HepG2 (cell line): ENCODE measurements around the gene SCN8A. TPM values are rescaled to one million over a fixed set of nuclear protein-coding genes. Genes with fewer than 3 reads are reported as not detected.

Source experiments
- ATAC-seq: fragments of 200-7000 bp; cut with Tn5 transposase; 3 replicates; pipeline ENCODE4 v1.9.1; 2020; ENCODE audit warnings: mild to moderate bottlenecking, moderate library complexity
- BruUV-seq: library from RNA; stranded (reverse); fragments of 400-500 nt; replicated peaks from 2 replicates; lab custom pipeline; 2021; lab: Mats Ljungman, UMichigan
- CTCF ChIA-PET: fragments of 300-600 bp; formaldehyde crosslinking; extraction: SDS; loops from one replicate; lab custom pipeline; 2021; ENCODE audit warnings: low total read pairs, inconsistent platforms, low intra/inter-chr PET ratio; lab: Yijun Ruan, JAX
- POLR2A ChIA-PET: fragments of 350-600 bp; sonication (Branson Sonifier 250); formaldehyde crosslinking; loops from one replicate; lab custom pipeline; 2020; ENCODE audit warnings: antibody characterized with exemption, inconsistent platforms; lab: Yijun Ruan, JAX
- DNase-seq: peaks from one replicate; pipeline ENCODE4 v3.0.0-alpha.2; 2015; ENCODE audit warnings: low spot score
- FAIRE-seq: peaks from 3 replicates; lab custom pipeline; 2011; peaks lifted over from hg19 to GRCh38; lab: Jason Lieb, UNC
- H2AFZ ChIP-seq: one replicate; pipeline ENCODE4 v1.6.1; 2011; ENCODE audit warnings: low read length, inconsistent platforms
- H3K27ac ChIP-seq: fragments of 300-600 bp; 3 replicates; pipeline ENCODE4 v1.8.0; 2011; ENCODE audit warnings: mixed run types, mild to moderate bottlenecking, mixed read lengths, low read length, inconsistent platforms; ENCODE audit not compliant: insufficient read depth; ENCODE audit errors: extremely low read length
- H3K27me3 ChIP-seq, 2 experiments: fragments of 200-600 bp in 1 of 2; 2 replicates in 1 of 2; 3 replicates in 1 of 2; pipeline versions ENCODE4 v1.6.0 to v1.8.0; 2011; ENCODE audit warnings: low read length in 2 of 2, mild to moderate bottlenecking in 2 of 2, moderate library complexity in 2 of 2, inconsistent platforms in 1 of 2; ENCODE audit not compliant: insufficient read depth in 2 of 2, control insufficient read depth in 1 of 2
- H3K36me3 ChIP-seq, 2 experiments: fragments of 200-600 bp in 1 of 2; replicated peaks in 1 of 2; 2 replicates in 1 of 2; 3 replicates in 1 of 2; pipeline versions ENCODE4 v1.5.1 to v1.8.0; 2011; ENCODE audit warnings: low read length in 2 of 2, inconsistent platforms in 1 of 2; ENCODE audit not compliant: insufficient read depth in 2 of 2, control insufficient read depth in 1 of 2
- H3K4me1 ChIP-seq: 2 replicates; pipeline ENCODE4 v1.5.1; 2012; ENCODE audit warnings: low read length, inconsistent platforms; ENCODE audit not compliant: insufficient read depth
- H3K4me2 ChIP-seq: 2 replicates; pipeline ENCODE4 v1.6.0; 2011; ENCODE audit warnings: low read depth, low read length, inconsistent platforms
- H3K4me3 ChIP-seq, 3 experiments: fragments of 200-600 bp in 1 of 3; sonication (generic), shearing (Covaris generic) in 1 of 3; replicated peaks in 1 of 3; 2 replicates each; pipeline ENCODE4 v1.5.1; 2011 to 2016; ENCODE audit warnings: low read length in 3 of 3, inconsistent platforms in 2 of 3, low read depth in 2 of 3, mild to moderate bottlenecking in 2 of 3, control low read depth in 1 of 3, mixed read lengths in 1 of 3; ENCODE audit not compliant: insufficient read depth in 1 of 3
- H3K79me2 ChIP-seq: one replicate; pipeline ENCODE4 v1.6.1; 2011; ENCODE audit warnings: low read length, inconsistent platforms; ENCODE audit not compliant: insufficient read depth
- H3K9ac ChIP-seq: 2 replicates; pipeline ENCODE4 v1.6.0; 2011; ENCODE audit warnings: mild to moderate bottlenecking, low read depth, low read length, inconsistent platforms; ENCODE audit not compliant: insufficient read depth
- H3K9me3 ChIP-seq: 2 replicates; pipeline ENCODE4 v1.5.1; 2012; ENCODE audit warnings: mild to moderate bottlenecking, low read length
- H4K20me1 ChIP-seq: 2 replicates; pipeline ENCODE4 v1.6.0; 2011; ENCODE audit warnings: inconsistent platforms, mild to moderate bottlenecking, low read length, moderate library complexity; ENCODE audit not compliant: insufficient read depth
- BCL6 ChIP-seq: IDR thresholded peaks from 2 replicates; pipeline ENCODE4 v1.6.1; 2016; ENCODE audit warnings: missing genetic modification reagents, missing compliant biosample characterization
- EZH2 ChIP-seq: conservative IDR thresholded peaks from 2 replicates; pipeline ENCODE4 v1.6.1; 2012; ENCODE audit warnings: mild to moderate bottlenecking, low read depth, low read length, moderate library complexity
- FUBP1 ChIP-seq: sonication (generic); formaldehyde crosslinking; IDR thresholded peaks from 2 replicates; pipeline ENCODE4 v1.5.1; 2020; ENCODE audit warnings: missing genetic modification reagents, mild to moderate bottlenecking, borderline replicate concordance
- HIVEP1 ChIP-seq: sonication (generic); formaldehyde crosslinking; IDR thresholded peaks from 2 replicates; pipeline ENCODE4 v1.4.0; 2020; ENCODE audit warnings: mild to moderate bottlenecking, missing genetic modification reagents
- KAT7 ChIP-seq: IDR thresholded peaks from 2 replicates; pipeline ENCODE4 v1.6.1; 2018; ENCODE audit warnings: borderline replicate concordance, missing compliant biosample characterization
- MAFF ChIP-seq: IDR thresholded peaks from 2 replicates; pipeline ENCODE4 v1.6.1; 2011; ENCODE audit warnings: low read depth, low read length, improper control_type of control experiment
- MYNN ChIP-seq: sonication (generic); formaldehyde crosslinking; IDR thresholded peaks from 2 replicates; pipeline ENCODE4 v1.4.0; 2020; ENCODE audit warnings: mild to moderate bottlenecking, low read depth, missing genetic modification reagents
- RFX1 ChIP-seq: fragments of 450-650 bp; IDR thresholded peaks from 2 replicates; pipeline ENCODE4 v1.6.1; 2017
- TCF7 ChIP-seq: sonication (generic); IDR thresholded peaks from 2 replicates; pipeline ENCODE4 v1.6.1; 2016; ENCODE audit warnings: antibody characterized with exemption, low read depth
- TEAD2 ChIP-seq: sonication (generic); formaldehyde crosslinking; IDR thresholded peaks from 2 replicates; pipeline ENCODE4 v1.9.0; 2021; ENCODE audit warnings: missing genetic modification reagents
- ZFX ChIP-seq: sonication (generic); formaldehyde crosslinking; IDR thresholded peaks from 2 replicates; pipeline ENCODE4 v1.4.0; 2020; ENCODE audit warnings: mild to moderate bottlenecking, low read depth, missing genetic modification reagents, moderate library complexity
- ZNF513 ChIP-seq: sonication (generic); formaldehyde crosslinking; conservative IDR thresholded peaks from 2 replicates; pipeline ENCODE4 v1.5.0; 2020; ENCODE audit warnings: missing genetic modification reagents
- ZNF781 ChIP-seq: sonication (generic); formaldehyde crosslinking; IDR thresholded peaks from 2 replicates; pipeline ENCODE4 v1.5.1; 2020; ENCODE audit warnings: borderline replicate concordance, mild to moderate bottlenecking, missing genetic modification reagents; ENCODE audit errors: not compliant biosample characterization
- WGBS: methylation state at CpG from one replicate; pipeline ENCODE4 v1.1.6; 2017; ENCODE audit warnings: low lambda C conversion rate; 5-methylcytosine and 5-hydroxymethylcytosine counted together
- in situ Hi-C: cut with HindIII; loops from 2 replicates; pipeline ENCODE4 v1.10.0; 2017; ENCODE audit warnings: low pct_unique_long_range_greater_than_20kb; ENCODE audit not compliant: extremely low pct_ligation_motif_present
- intact Hi-C: fragments of 100-400 bp; cut with micrococcal nuclease; formaldehyde crosslinking; loops from one replicate; pipeline ENCODE4 v1.10.0; 2022; ENCODE audit not compliant: unreplicated experiment
- polyA plus RNA-seq, 8 experiments: library from polyadenylated mRNA; depleted of rRNA in 3 of 8; stranded (reverse) in 7 of 8; unstranded in 1 of 8; fragments of >200 nt; fragmentation: Illumina TruSeq in 4 of 8; extraction: Trizol in 4 of 8; gene quantifications; 2 replicates each; pipeline versions ENCODE4 v1.2.1 to v1.2.3, GENCODE V29; 2011 to 2016; ENCODE audit warnings: low read depth in 4 of 8, missing spikeins in 1 of 8, mixed read lengths in 1 of 8; ENCODE audit not compliant: insufficient read depth in 1 of 8
- total RNA-seq, 5 experiments: library from RNA; depleted of rRNA; stranded (reverse); fragments of >200 nt; fragmentation: Illumina TruSeq; extraction: Trizol; gene quantifications; 2 replicates each; pipeline ENCODE4 v1.2.3, GENCODE V29; 2016; ENCODE audit warnings: low read depth in 1 of 5
- TF ChIP-seq, protein P1 (sequence below): sonication (generic); formaldehyde crosslinking; IDR thresholded peaks from 2 replicates; pipeline ENCODE4 v1.4.0; 2020; ENCODE audit warnings: missing genetic modification reagents
- TF ChIP-seq, protein P2 (sequence below): sonication (generic); formaldehyde crosslinking; IDR thresholded peaks from 2 replicates; pipeline ENCODE4 v1.5.0; 2020; ENCODE audit warnings: missing genetic modification reagents

Gene SCN8A
- total and polyA plus RNA-seq, 2 of the 13 experiments (the other 11 are each of a cell fraction or from before 2014, with no cell fraction given): 0.57 to 1.4 TPM

- TF ChIP-seq, protein P1, sequence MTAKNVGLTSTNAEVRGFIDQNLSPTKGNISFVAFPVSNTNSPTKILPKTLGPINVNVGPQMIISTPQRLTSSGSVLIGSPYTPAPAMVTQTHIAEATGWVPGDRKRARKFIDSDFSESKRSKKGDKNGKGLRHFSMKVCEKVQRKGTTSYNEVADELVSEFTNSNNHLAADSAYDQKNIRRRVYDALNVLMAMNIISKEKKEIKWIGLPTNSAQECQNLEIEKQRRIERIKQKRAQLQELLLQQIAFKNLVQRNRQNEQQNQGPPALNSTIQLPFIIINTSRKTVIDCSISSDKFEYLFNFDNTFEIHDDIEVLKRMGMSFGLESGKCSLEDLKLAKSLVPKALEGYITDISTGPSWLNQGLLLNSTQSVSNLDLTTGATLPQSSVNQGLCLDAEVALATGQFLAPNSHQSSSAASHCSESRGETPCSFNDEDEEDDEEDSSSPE (CRISPR knock-in tag): no peak
- TF ChIP-seq FUBP1 (CRISPR knock-in tag) (no peak), ZNF781 (CRISPR knock-in tag) (no peak), TEAD2 (CRISPR knock-in tag) (no peak)
Observed at GRCh38 chr12:51819736-51820525, 228.9 kb downstream of the SCN8A start (continued).

- ChIA-PET CTCF (no interaction called here), POLR2A (no interaction called here)
- no peaks in the 10 kb centered on the region for H3K27me3 ChIP-seq
- H3K9ac ChIP-seq: no peak overlapping the region
- in situ Hi-C loops (no loop called here), intact Hi-C loops (no loop called here)
- no TSS peak for BruUV-seq
- H3K36me3 ChIP-seq: no peaks in the 10 kb centered on the region
- H3K4me1 ChIP-seq: no peaks in the 10 kb centered on the region
- FAIRE-seq: no peak
- H4K20me1 ChIP-seq: no peaks in the 10 kb centered on the region
- no peak overlapping the region for H3K27ac ChIP-seq
- no peak overlapping the region for H2AFZ ChIP-seq
- H3K9me3 ChIP-seq: no peaks in the 10 kb centered on the region
- no peak overlapping the region for H3K4me3 ChIP-seq
- no peak for DNase-seq
- WGBS: 97% methylated on average over 67 of the region's 113 CpGs
- no peak for ATAC-seq
- H3K79me2 ChIP-seq: no peaks in the 10 kb centered on the region
- H3K4me2 ChIP-seq: no peak overlapping the region
- TF ChIP-seq HIVEP1 (CRISPR knock-in tag) (no peak), RFX1 (no peak), ZFX (CRISPR knock-in tag) (no peak), KAT7 (CRISPR knock-in tag) (no peak), ZNF513 (CRISPR knock-in tag) (no peak), MAFF (no peak), EZH2 (no peak), TCF7 (no peak), BCL6 (no peak), MYNN (no peak)
- TF ChIP-seq, protein P2, sequence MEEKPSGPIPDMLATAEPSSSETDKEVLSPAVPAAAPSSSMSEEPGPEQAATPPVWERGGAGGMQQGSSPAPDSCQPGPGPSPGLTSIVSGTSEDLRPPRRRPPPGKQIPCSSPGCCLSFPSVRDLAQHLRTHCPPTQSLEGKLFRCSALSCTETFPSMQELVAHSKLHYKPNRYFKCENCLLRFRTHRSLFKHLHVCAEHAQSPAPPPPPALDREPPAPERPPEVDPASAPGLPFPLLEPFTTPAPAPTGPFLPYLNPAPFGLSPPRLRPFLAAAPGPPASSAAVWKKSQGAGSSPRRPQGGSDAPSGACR (CRISPR knock-in tag): no peak
Observed at GRCh38 chr12:51820526-51821439, 229.8 kb downstream of the SCN8A start.
